ENCODE results near the gene SOX5. TPM values are rescaled to one million over a fixed set of nuclear protein-coding genes. Genes with fewer than 3 reads are reported as not detected.

SOX5 gene
- total RNA-seq, 3 donors from 2014 or later (not counting 1 experiment from before 2014, with no cell fraction given): 0.80 to 0.95 TPM; not detected in 1

DNA sequence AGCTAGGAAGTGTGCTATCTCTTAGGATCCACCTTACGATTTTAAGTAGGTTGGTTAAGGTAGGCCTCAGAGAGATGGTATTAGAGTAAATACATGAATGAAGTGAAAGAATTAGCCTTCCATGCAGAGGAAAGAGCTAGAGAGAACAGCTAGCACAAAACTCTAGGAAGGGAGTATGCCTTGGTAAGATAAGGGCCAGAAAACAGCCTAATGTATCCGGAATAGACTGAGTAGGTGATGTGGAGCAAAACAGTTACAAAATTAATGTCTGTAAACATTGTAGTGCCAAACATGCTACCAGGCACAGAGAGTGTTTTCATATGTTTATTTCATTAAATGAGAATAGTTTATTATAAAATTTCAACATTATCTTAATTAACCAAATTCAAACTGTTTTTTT is 315.1 kb downstream of the SOX5 start:
- Histone ChIP-seq H3K27me3 (ENCODE audit: control insufficient read depth, insufficient read depth, low read length) (no peaks in the 10 kb centered on the region), H3K4me3 (ENCODE audit: low read length) (no peak overlapping the region), H3K9me3 (ENCODE audit: control insufficient read depth, insufficient read depth, low read length) (no peaks in the 10 kb centered on the region), H3K36me3 (ENCODE audit: control insufficient read depth, insufficient read depth, low read length) (no peaks in the 10 kb centered on the region), H3K4me1 (ENCODE audit: control insufficient read depth, insufficient read depth, low read length) (no peaks in the 10 kb centered on the region), H3K27ac (ENCODE audit: low read length) (no peak overlapping the region)
- TF ChIP-seq, protein P1, sequence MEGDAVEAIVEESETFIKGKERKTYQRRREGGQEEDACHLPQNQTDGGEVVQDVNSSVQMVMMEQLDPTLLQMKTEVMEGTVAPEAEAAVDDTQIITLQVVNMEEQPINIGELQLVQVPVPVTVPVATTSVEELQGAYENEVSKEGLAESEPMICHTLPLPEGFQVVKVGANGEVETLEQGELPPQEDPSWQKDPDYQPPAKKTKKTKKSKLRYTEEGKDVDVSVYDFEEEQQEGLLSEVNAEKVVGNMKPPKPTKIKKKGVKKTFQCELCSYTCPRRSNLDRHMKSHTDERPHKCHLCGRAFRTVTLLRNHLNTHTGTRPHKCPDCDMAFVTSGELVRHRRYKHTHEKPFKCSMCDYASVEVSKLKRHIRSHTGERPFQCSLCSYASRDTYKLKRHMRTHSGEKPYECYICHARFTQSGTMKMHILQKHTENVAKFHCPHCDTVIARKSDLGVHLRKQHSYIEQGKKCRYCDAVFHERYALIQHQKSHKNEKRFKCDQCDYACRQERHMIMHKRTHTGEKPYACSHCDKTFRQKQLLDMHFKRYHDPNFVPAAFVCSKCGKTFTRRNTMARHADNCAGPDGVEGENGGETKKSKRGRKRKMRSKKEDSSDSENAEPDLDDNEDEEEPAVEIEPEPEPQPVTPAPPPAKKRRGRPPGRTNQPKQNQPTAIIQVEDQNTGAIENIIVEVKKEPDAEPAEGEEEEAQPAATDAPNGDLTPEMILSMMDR (IDR thresholded peaks at IDR 0.05): no peak
- no peak for ATAC-seq
- no peaks in the 10 kb centered on the region for H3K36me3 Mint-ChIP-seq
- 94% methylated on average over 2 of the region's 2 CpGs for WGBS (ENCODE audit: insufficient coverage)
- DNase-seq: no peak
- H3K4me1 Mint-ChIP-seq: no peaks in the 10 kb centered on the region
- peaks cover 18% of the 10 kb centered on the region in 2 donors for H3K9me3 Mint-ChIP-seq
- intact Hi-C loops (cut with micrococcal nuclease): no loop called here
- H3K27me3 Mint-ChIP-seq (ENCODE audit: low read depth in 2 of 2): no peaks in the 10 kb centered on the region
- H3K27ac Mint-ChIP-seq: no peak overlapping the region
- H3K4me3 Mint-ChIP-seq: no peak overlapping the region

DNA sequence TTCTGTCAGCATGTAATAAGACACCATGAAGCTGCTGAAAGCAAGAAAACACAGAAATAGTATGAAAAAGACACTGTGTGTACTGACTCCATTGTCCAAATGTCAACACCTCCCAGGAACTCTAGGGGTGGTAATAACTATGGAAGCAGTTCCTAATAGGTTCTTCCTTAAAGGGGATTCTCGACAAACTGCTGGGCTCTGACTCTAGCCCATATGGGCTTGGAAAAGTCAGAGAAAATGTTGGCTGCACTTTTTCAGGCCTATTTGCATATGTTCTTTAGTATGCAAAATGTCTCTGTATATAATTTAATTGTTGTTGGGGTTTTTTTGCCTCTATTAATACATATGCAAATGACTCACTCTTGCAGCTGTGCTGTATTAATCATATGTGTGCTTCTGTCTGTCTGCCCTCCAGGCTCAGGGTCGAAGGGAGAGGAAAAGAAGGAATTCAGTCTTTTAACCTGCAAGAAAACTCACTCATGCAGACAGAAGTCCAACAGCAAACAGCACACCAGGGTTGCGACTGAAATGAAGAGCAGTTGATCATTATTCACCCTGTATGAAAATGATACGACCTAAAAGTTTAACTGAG is 317.6 kb downstream of the SOX5 start:
- DNase-seq (no peak), ATAC-seq (no peak)
- no peak overlapping the region for H3K4me3 Mint-ChIP-seq
- H3K4me3 ChIP-seq (ENCODE audit: low read length): no peak overlapping the region
- intact Hi-C loops (cut with micrococcal nuclease): no loop called here
- H3K4me1 Mint-ChIP-seq: no peaks in the 10 kb centered on the region
- TF ChIP-seq, protein P1 (IDR thresholded peaks at IDR 0.05): no peak
- no peaks in the 10 kb centered on the region for H3K4me1 ChIP-seq (ENCODE audit: control insufficient read depth, insufficient read depth, low read length)
- no peak overlapping the region for H3K27ac ChIP-seq (ENCODE audit: low read length)
- H3K27me3 ChIP-seq (ENCODE audit: control insufficient read depth, insufficient read depth, low read length): no peaks in the 10 kb centered on the region
- 64% methylated on average over 3 of the region's 4 CpGs for WGBS (ENCODE audit: insufficient coverage)
- H3K9me3 ChIP-seq (ENCODE audit: control insufficient read depth, insufficient read depth, low read length): no peaks in the 10 kb centered on the region
- H3K27ac Mint-ChIP-seq: no peak overlapping the region
- no peaks in the 10 kb centered on the region for H3K36me3 ChIP-seq (ENCODE audit: control insufficient read depth, insufficient read depth, low read length)
- H3K27me3 Mint-ChIP-seq (ENCODE audit: low read depth in 2 of 2): no peaks in the 10 kb centered on the region
- peaks cover 10 to 18% of the 10 kb centered on the region in 2 donors for H3K9me3 Mint-ChIP-seq
- no peaks in the 10 kb centered on the region for H3K36me3 Mint-ChIP-seq

DNA sequence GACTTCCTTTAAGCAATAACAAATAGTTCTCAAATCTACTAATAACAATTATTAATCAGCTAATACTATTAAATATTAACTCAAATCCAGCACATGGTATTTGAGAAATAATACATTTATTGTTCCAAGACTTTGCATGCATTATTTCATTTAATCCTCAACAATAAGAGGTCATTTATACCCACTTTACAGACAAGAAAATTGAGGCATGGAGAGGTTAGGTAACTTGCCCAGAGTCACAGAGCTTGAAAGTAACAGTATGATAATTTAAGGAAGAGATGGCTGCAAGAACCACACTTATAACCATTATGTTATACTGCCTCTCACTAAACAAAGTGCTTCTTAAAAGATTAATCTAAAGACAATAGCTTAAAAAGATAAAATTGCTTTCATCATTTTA is 318.9 kb downstream of the SOX5 start:
- Mint-ChIP-seq H3K27me3 (ENCODE audit: low read depth in 2 of 2) (no peaks in the 10 kb centered on the region), H3K36me3 (no peaks in the 10 kb centered on the region), H3K27ac (no peak overlapping the region), H3K4me3 (no peak overlapping the region), H3K9me3 (peaks cover 10 to 19% of the 10 kb centered on the region in 2 donors), H3K4me1 (no peaks in the 10 kb centered on the region)
- Histone ChIP-seq H3K9me3 (ENCODE audit: control insufficient read depth, insufficient read depth, low read length) (no peaks in the 10 kb centered on the region), H3K4me1 (ENCODE audit: control insufficient read depth, insufficient read depth, low read length) (no peaks in the 10 kb centered on the region), H3K27ac (ENCODE audit: low read length) (no peak overlapping the region), H3K36me3 (ENCODE audit: control insufficient read depth, insufficient read depth, low read length) (no peaks in the 10 kb centered on the region), H3K4me3 (ENCODE audit: low read length) (no peak overlapping the region), H3K27me3 (ENCODE audit: control insufficient read depth, insufficient read depth, low read length) (no peaks in the 10 kb centered on the region)
- DNase-seq (no peak), ATAC-seq (no peak)
- TF ChIP-seq, protein P1 (IDR thresholded peaks at IDR 0.05): no peak
- intact Hi-C loops (cut with micrococcal nuclease): no loop called here

DNA sequence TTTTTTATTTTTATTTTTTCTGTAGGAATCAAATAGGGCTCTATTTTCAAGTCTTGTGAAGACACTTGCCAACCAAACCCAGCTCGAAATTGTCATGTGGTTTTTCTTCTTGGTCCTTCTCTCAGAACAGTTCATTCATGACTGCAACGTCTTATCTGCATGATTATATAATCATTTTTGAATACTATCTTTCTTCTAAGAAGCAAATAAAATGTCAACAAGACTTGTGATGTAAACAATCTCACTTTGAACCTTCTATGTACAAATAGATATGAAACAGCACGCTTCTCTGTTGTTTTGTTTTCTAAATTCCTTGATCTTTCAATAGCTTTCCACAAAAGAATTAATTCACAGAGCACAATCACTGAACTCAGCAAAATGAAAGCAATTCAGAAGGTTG is 320.7 kb downstream of the SOX5 start:
- Histone ChIP-seq H3K27ac (ENCODE audit: low read length) (no peak overlapping the region), H3K9me3 (ENCODE audit: control insufficient read depth, insufficient read depth, low read length) (no peaks in the 10 kb centered on the region), H3K27me3 (ENCODE audit: control insufficient read depth, insufficient read depth, low read length) (no peaks in the 10 kb centered on the region), H3K4me1 (ENCODE audit: control insufficient read depth, insufficient read depth, low read length) (no peaks in the 10 kb centered on the region), H3K4me3 (ENCODE audit: low read length) (no peak overlapping the region), H3K36me3 (ENCODE audit: control insufficient read depth, insufficient read depth, low read length) (no peaks in the 10 kb centered on the region)
- peaks cover 4% of the 10 kb centered on the region for H3K36me3 Mint-ChIP-seq
- H3K27ac Mint-ChIP-seq: no peak overlapping the region
- H3K4me3 Mint-ChIP-seq: no peak overlapping the region
- no peak for ATAC-seq
- H3K4me1 Mint-ChIP-seq: no peaks in the 10 kb centered on the region
- peaks cover 10 to 16% of the 10 kb centered on the region in 2 donors for H3K9me3 Mint-ChIP-seq
- DNase-seq: no peak
- intact Hi-C loops (cut with micrococcal nuclease): no loop called here
- no peaks in the 10 kb centered on the region for H3K27me3 Mint-ChIP-seq (ENCODE audit: low read depth in 2 of 2)
- 92% methylated on average over 2 of the region's 3 CpGs for WGBS (ENCODE audit: insufficient coverage)
- TF ChIP-seq, protein P1 (IDR thresholded peaks at IDR 0.05): no peak

All from natural killer cell (primary cell).